Activated naive CD8-positive, alpha-beta T cell treated with anti-CD3 and anti-CD28 coated beads, Interleukin-2, amount 10 ng/mL, durations not matched to agents 7 days and 5 days (primary cell): ENCODE data around the gene CYP4F22. TPM values are rescaled to one million over a fixed set of nuclear protein-coding genes. Genes with fewer than 3 reads are reported as not detected.
"Not testable (repeated sequence)": the region's sequence is repeated elsewhere in the genome, so short reads cannot be mapped to it uniquely, and the experiment has no call there.

Source experiments
- ATAC-seq: fragments of 150-1000 bp; cut with Tn5 transposase; one replicate; pipeline ENCODE4 v1.10.0; 2021; ENCODE audit warnings: low read depth, moderate library complexity
- POLR2A ChIA-PET: fragments of 350-600 bp; sonication (Branson Sonifier 250); formaldehyde crosslinking; loops from one replicate; lab custom pipeline; 2021; ENCODE audit warnings: antibody characterized with exemption; lab: Charles Lee
- DNase-seq: peaks from one replicate; pipeline ENCODE4 v3.0.0; 2021
- H3K27ac Mint-ChIP-seq: one replicate; pipeline ENCODE4 v1.8.0; 2022; ENCODE audit warnings: mild to moderate bottlenecking, mixed read lengths
- H3K27me3 Mint-ChIP-seq: one replicate; pipeline ENCODE4 v1.8.0; 2022; ENCODE audit warnings: mild to moderate bottlenecking, moderate library complexity, mixed read lengths
- H3K36me3 Mint-ChIP-seq: one replicate; pipeline ENCODE4 v1.8.0; 2021; ENCODE audit warnings: mild to moderate bottlenecking, mixed read lengths
- H3K4me1 Mint-ChIP-seq: one replicate; pipeline ENCODE4 v1.8.0; 2021; ENCODE audit warnings: mixed read lengths
- H3K4me3 Mint-ChIP-seq: one replicate; pipeline ENCODE4 v1.8.0; 2022; ENCODE audit warnings: mild to moderate bottlenecking, moderate library complexity, mixed read lengths
- H3K9me3 Mint-ChIP-seq: one replicate; pipeline ENCODE4 v1.8.0; 2021; ENCODE audit warnings: mixed read lengths
- total RNA-seq, 2 experiments: library from RNA; stranded (reverse); gene quantifications; one replicate each; pipeline ENCODE4 v1.2.3, GENCODE V29; 2021

Gene CYP4F22
- total RNA-seq, 2 experiments from 2014 or later: 3.2 to 3.4 TPM

GRCh38 chr19:15506074-15506571 is 2.2 kb upstream of the CYP4F22 start:
- ATAC-seq (no peak), DNase-seq (no peak)
- Mint-ChIP-seq H3K27ac (no peak overlapping the region), H3K9me3 (no peaks in the 10 kb centered on the region), H3K36me3 (no peaks in the 10 kb centered on the region), H3K4me1 (peaks cover 23% of the 10 kb centered on the region), H3K4me3 (no peak overlapping the region), H3K27me3 (peaks cover 28% of the 10 kb centered on the region)
- POLR2A ChIA-PET: interaction anchor here (0.5 to 1.7 kb wide), 3 partner anchors 9 to 331 kb away, joined by 3 to 11 read pairs (median 4); no protein-coding TSS in a partner anchor

GRCh38 chr19:15507068-15508034 is 974 bp upstream of the CYP4F22 start:
- Mint-ChIP-seq H3K9me3 (no peaks in the 10 kb centered on the region), H3K27ac (no peak overlapping the region), H3K4me1 (peaks cover 23% of the 10 kb centered on the region), H3K27me3 (peaks cover 28% of the 10 kb centered on the region), H3K4me3 (peak overlapping the region; percentile 88), H3K36me3 (no peaks in the 10 kb centered on the region)
- DNase-seq (no peak), ATAC-seq (no peak)
- POLR2A ChIA-PET: interaction anchor here (0.9 to 1.7 kb wide), 2 partner anchors 7 to 88 kb away, joined by 4 read pairs; partner anchors contain the start of gene AKAP8L

GRCh38 chr19:15511671-15512424 is 3.5 kb downstream of the CYP4F22 start:
- peaks cover 32% of the 10 kb centered on the region for H3K4me1 Mint-ChIP-seq
- no peak overlapping the region for H3K27ac Mint-ChIP-seq
- ATAC-seq: no peak
- peaks cover 23% of the 10 kb centered on the region for H3K27me3 Mint-ChIP-seq
- POLR2A ChIA-PET: interaction anchor here (0.8 kb wide), 1 partner anchor 32 kb away, joined by 3 read pairs; the partner anchor contains the start of gene PGLYRP2
- no peak overlapping the region for H3K4me3 Mint-ChIP-seq
- DNase-seq: no peak
- peaks cover 6% of the 10 kb centered on the region for H3K9me3 Mint-ChIP-seq
- peaks cover 16% of the 10 kb centered on the region for H3K36me3 Mint-ChIP-seq

- POLR2A ChIA-PET: interaction anchor here (0.8 to 2.6 kb wide), 10 partner anchors 9 to 96 kb away, joined by 3 to 18 read pairs (median 6); partner anchors contain the start of genes AKAP8L and RASAL3
- H3K27me3 Mint-ChIP-seq, DNase-seq, ATAC-seq: not testable (repeated sequence)
- peaks cover 10% of the 10 kb centered on the region for H3K9me3 Mint-ChIP-seq
- peak overlapping the region; percentile 81 for H3K4me3 Mint-ChIP-seq
- H3K27ac Mint-ChIP-seq: peak overlapping the region; percentile 98
- H3K36me3 Mint-ChIP-seq: peaks cover 25% of the 10 kb centered on the region
- H3K4me1 Mint-ChIP-seq: peaks cover 22% of the 10 kb centered on the region
Measured at GRCh38 chr19:15515227-15515625, 6.9 kb downstream of the CYP4F22 start.

- DNase-seq (no peak), ATAC-seq (no peak)
- Mint-ChIP-seq H3K27me3 (no peaks in the 10 kb centered on the region), H3K36me3 (peaks cover 25% of the 10 kb centered on the region), H3K9me3 (peaks cover 10% of the 10 kb centered on the region), H3K27ac (peak overlapping the region; percentile 54), H3K4me1 (peaks cover 20% of the 10 kb centered on the region), H3K4me3 (no peak overlapping the region)
- POLR2A ChIA-PET: no interaction called here
Measured at GRCh38 chr19:15516363-15516762, 8.0 kb downstream of the CYP4F22 start.

- H3K27me3 Mint-ChIP-seq: no peaks in the 10 kb centered on the region
- H3K4me1 Mint-ChIP-seq: peaks cover 25% of the 10 kb centered on the region
- peaks cover 10% of the 10 kb centered on the region for H3K9me3 Mint-ChIP-seq
- H3K36me3 Mint-ChIP-seq: peaks cover 25% of the 10 kb centered on the region
- POLR2A ChIA-PET: interaction anchor here (0.5 to 1.3 kb wide), 2 partner anchors 33 to 426 kb away, joined by 4 read pairs; no protein-coding TSS in a partner anchor
- H3K4me3 Mint-ChIP-seq: no peak overlapping the region
- H3K27ac Mint-ChIP-seq: no peak overlapping the region
- DNase-seq (no peak), ATAC-seq (no peak)
Measured at GRCh38 chr19:15517778-15518177, 9.5 kb downstream of the CYP4F22 start.

- Mint-ChIP-seq H3K9me3 (peaks cover 10% of the 10 kb centered on the region), H3K4me1 (peaks cover 21% of the 10 kb centered on the region), H3K4me3 (no peak overlapping the region), H3K27ac (no peak overlapping the region), H3K36me3 (peaks cover 32% of the 10 kb centered on the region), H3K27me3 (no peaks in the 10 kb centered on the region)
- DNase-seq (no peak), ATAC-seq (no peak)
- POLR2A ChIA-PET: no interaction called here
Measured at GRCh38 chr19:15519433-15519976, 11.2 kb downstream of the CYP4F22 start.

- DNase-seq: no peak
- Mint-ChIP-seq H3K9me3 (peaks cover 2% of the 10 kb centered on the region), H3K27ac (no peak overlapping the region), H3K36me3 (peaks cover 19% of the 10 kb centered on the region), H3K4me1 (peaks cover 5% of the 10 kb centered on the region), H3K4me3 (no peak overlapping the region), H3K27me3 (peaks cover 2% of the 10 kb centered on the region)
- POLR2A ChIA-PET: no interaction called here
- ATAC-seq: no peak
Measured at GRCh38 chr19:15524781-15525180, 16.5 kb downstream of the CYP4F22 start.

GRCh38 chr19:15525291-15525690 is 17.0 kb downstream of the CYP4F22 start:
- Mint-ChIP-seq H3K4me1 (peaks cover 5% of the 10 kb centered on the region), H3K27me3 (peaks cover 2% of the 10 kb centered on the region), H3K9me3 (peaks cover 4% of the 10 kb centered on the region), H3K27ac (no peak overlapping the region), H3K4me3 (no peak overlapping the region), H3K36me3 (peaks cover 23% of the 10 kb centered on the region)
- POLR2A ChIA-PET: no interaction called here
- ATAC-seq (no peak), DNase-seq (no peak)

- peaks cover 27% of the 10 kb centered on the region for H3K36me3 Mint-ChIP-seq
- ATAC-seq: no peak
- H3K9me3 Mint-ChIP-seq: peaks cover 8% of the 10 kb centered on the region
- H3K27me3 Mint-ChIP-seq: peaks cover 2% of the 10 kb centered on the region
- no peak overlapping the region for H3K4me3 Mint-ChIP-seq
- peaks cover 5% of the 10 kb centered on the region for H3K4me1 Mint-ChIP-seq
- POLR2A ChIA-PET: interaction anchor here (0.6 kb wide), 1 partner anchor 22 kb away, joined by 4 read pairs; no protein-coding TSS in a partner anchor
- no peak for DNase-seq
- no peak overlapping the region for H3K27ac Mint-ChIP-seq
Measured at GRCh38 chr19:15526408-15526807, 18.1 kb downstream of the CYP4F22 start.

- peaks cover 9% of the 10 kb centered on the region for H3K9me3 Mint-ChIP-seq
- H3K27me3 Mint-ChIP-seq: peaks cover 2% of the 10 kb centered on the region
- H3K4me3 Mint-ChIP-seq: no peak overlapping the region
- no peak overlapping the region for H3K27ac Mint-ChIP-seq
- no peak for DNase-seq
- H3K36me3 Mint-ChIP-seq: peaks cover 32% of the 10 kb centered on the region
- peaks cover 2% of the 10 kb centered on the region for H3K4me1 Mint-ChIP-seq
- POLR2A ChIA-PET: no interaction called here
- no peak for ATAC-seq
Measured at GRCh38 chr19:15527705-15528104, 19.4 kb downstream of the CYP4F22 start.

GRCh38 chr19:15529774-15530372 is 21.5 kb downstream of the CYP4F22 start:
- no peak for ATAC-seq
- peaks cover 9% of the 10 kb centered on the region for H3K9me3 Mint-ChIP-seq
- no peak overlapping the region for H3K4me3 Mint-ChIP-seq
- H3K27ac Mint-ChIP-seq: no peak overlapping the region
- H3K4me1 Mint-ChIP-seq: peaks cover 11% of the 10 kb centered on the region
- peaks cover 22% of the 10 kb centered on the region for H3K36me3 Mint-ChIP-seq
- POLR2A ChIA-PET: no interaction called here
- DNase-seq: no peak
- H3K27me3 Mint-ChIP-seq: peaks cover 2% of the 10 kb centered on the region
